Calu3 (cell line): Measurements from ENCODE around the gene COL7A1. TPM values are rescaled to one million over a fixed set of nuclear protein-coding genes. Genes with fewer than 3 reads are reported as not detected.

Experiments used
- BruUV-seq: library from RNA; stranded (reverse); fragments of 400-500 nt; replicated peaks from 2 replicates; lab custom pipeline; 2021; lab: Mats Ljungman, UMichigan
- CTCF ChIA-PET: fragments of 300-600 bp; sonication (Branson Sonifier 250); formaldehyde crosslinking; loops from one replicate; lab custom pipeline; 2022; ENCODE audit warnings: antibody characterized with exemption; lab: Charles Lee
- DNase-seq: peaks from one replicate; pipeline ENCODE4 v3.0.0; 2022
- H3K27ac Mint-ChIP-seq: one replicate; pipeline ENCODE4 v1.8.0; 2022; ENCODE audit warnings: mixed read lengths; ENCODE audit not compliant: unreplicated experiment
- H3K27me3 Mint-ChIP-seq: one replicate; pipeline ENCODE4 v1.8.0; 2022; ENCODE audit warnings: mixed read lengths; ENCODE audit not compliant: unreplicated experiment
- H3K36me3 Mint-ChIP-seq: one replicate; pipeline ENCODE4 v1.8.0; 2022; ENCODE audit warnings: mild to moderate bottlenecking, moderate library complexity, mixed read lengths; ENCODE audit not compliant: insufficient read depth, unreplicated experiment
- H3K4me1 Mint-ChIP-seq: one replicate; pipeline ENCODE4 v1.8.0; 2022; ENCODE audit warnings: mild to moderate bottlenecking, low read depth, mixed read lengths; ENCODE audit not compliant: unreplicated experiment
- H3K4me3 Mint-ChIP-seq: one replicate; pipeline ENCODE4 v1.8.0; 2022; ENCODE audit warnings: mild to moderate bottlenecking, low read depth, moderate library complexity, mixed read lengths; ENCODE audit not compliant: unreplicated experiment
- H3K9me3 Mint-ChIP-seq: one replicate; pipeline ENCODE4 v1.8.0; 2022; ENCODE audit warnings: low read depth, mixed read lengths; ENCODE audit not compliant: unreplicated experiment
- intact Hi-C: fragments of 100-400 bp; cut with micrococcal nuclease; formaldehyde crosslinking; loops from one replicate; pipeline ENCODE4 v1.10.0; 2022; ENCODE audit not compliant: unreplicated experiment
- total RNA-seq: library from RNA; stranded (reverse); gene quantifications from 2 replicates; pipeline ENCODE4 v1.2.3, GENCODE V29; 2022
- TF ChIP-seq, protein P1 (sequence below): fragments of 200-600 bp; IDR thresholded peaks from one replicate; pipeline ENCODE4 v1.8.0; 2022; ENCODE audit warnings: antibody characterized with exemption; ENCODE audit not compliant: unreplicated experiment

COL7A1 gene
- total RNA-seq, 1 experiment from 2014 or later, result 13.9 TPM

DNA sequence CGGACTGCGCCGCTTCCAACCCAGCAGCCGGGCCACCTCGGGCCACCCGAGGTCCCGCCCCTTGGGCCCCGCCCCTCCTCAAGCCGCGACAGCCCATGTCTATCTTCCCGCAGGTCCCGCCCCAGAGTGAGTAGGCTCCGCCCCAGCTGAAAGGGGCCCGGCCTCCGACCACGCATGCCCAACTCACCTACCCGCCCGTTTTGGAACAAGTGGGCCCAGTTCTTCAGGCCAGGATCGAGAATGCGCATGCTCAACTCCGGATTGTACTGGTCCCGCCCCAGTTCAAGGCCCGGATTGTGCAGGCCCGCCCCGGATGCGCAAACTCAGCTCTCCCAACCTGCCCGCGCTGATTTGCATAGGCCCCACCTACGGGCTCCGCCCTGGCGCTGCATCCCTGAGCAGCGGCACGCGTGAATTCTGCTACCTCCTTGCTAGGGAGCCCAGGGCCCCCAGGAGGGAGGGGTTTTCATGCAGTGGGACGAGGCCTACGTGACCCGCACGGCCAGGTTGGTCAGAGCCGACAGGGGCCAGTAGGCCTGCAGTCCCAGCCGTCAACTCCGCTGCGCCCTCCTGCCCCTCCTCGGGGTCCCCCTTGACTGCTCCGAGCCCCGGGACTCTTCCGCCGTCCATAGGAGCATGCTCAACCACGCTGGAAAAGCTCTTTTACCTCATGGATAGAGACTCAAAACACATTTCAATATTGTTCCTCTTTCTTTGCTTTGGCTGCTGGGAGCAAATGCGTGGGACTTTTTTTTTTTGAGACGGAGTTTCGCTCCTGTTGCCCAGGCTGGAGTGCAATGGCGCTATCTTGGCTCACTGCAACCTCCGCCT is 38.1 kb downstream of the COL7A1 start, which contains the start of gene PFKFB4:
Gene PFKFB4, minus strand, starts transcription at position 8 of the 831 bp plus-strand sequence. CDS start 26 bp downstream, outside the sequence.
- Mint-ChIP-seq H3K9me3 (no peaks in the 10 kb centered on the region), H3K27ac (peak within 1 kb of the TSS; percentile 72), H3K27me3 (no peaks in the 10 kb centered on the region), H3K4me1 (peaks cover 22% of the 10 kb centered on the region), H3K36me3 (peaks cover 17% of the 10 kb centered on the region), H3K4me3 (peak within 1 kb of the TSS; percentile 84)
- CTCF ChIA-PET, result interaction anchor here (0.9 to 1.8 kb wide), 3 partner anchors 121 to 289 kb away, joined by 3 to 7 read pairs (median 6); no protein-coding TSS in a partner anchor
- peak; percentile 99 for DNase-seq
- no TSS peak for BruUV-seq
- TF ChIP-seq, protein P1, sequence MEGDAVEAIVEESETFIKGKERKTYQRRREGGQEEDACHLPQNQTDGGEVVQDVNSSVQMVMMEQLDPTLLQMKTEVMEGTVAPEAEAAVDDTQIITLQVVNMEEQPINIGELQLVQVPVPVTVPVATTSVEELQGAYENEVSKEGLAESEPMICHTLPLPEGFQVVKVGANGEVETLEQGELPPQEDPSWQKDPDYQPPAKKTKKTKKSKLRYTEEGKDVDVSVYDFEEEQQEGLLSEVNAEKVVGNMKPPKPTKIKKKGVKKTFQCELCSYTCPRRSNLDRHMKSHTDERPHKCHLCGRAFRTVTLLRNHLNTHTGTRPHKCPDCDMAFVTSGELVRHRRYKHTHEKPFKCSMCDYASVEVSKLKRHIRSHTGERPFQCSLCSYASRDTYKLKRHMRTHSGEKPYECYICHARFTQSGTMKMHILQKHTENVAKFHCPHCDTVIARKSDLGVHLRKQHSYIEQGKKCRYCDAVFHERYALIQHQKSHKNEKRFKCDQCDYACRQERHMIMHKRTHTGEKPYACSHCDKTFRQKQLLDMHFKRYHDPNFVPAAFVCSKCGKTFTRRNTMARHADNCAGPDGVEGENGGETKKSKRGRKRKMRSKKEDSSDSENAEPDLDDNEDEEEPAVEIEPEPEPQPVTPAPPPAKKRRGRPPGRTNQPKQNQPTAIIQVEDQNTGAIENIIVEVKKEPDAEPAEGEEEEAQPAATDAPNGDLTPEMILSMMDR, result no peak
- intact Hi-C loops, result no loop called here

- no peak for DNase-seq
- no TSS peak for BruUV-seq
- no peaks in the 10 kb centered on the region for H3K27me3 Mint-ChIP-seq
- peaks cover 22% of the 10 kb centered on the region for H3K4me1 Mint-ChIP-seq
- H3K36me3 Mint-ChIP-seq, result peaks cover 17% of the 10 kb centered on the region
- TF ChIP-seq, protein P1, result no peak
- peak overlapping the region; percentile 84 for H3K4me3 Mint-ChIP-seq
- CTCF ChIA-PET, result interaction anchor here (0.6 to 1.8 kb wide), 5 partner anchors 50 to 291 kb away, joined by 3 to 7 read pairs (median 5); no protein-coding TSS in a partner anchor
- no peaks in the 10 kb centered on the region for H3K9me3 Mint-ChIP-seq
- peak overlapping the region; percentile 72 for H3K27ac Mint-ChIP-seq
- intact Hi-C loops, result no loop called here
These were observed 39.0 kb downstream of the COL7A1 start for GRCh38 chr3:48555949-48556795.

- Mint-ChIP-seq H3K27me3 (no peaks in the 10 kb centered on the region), H3K27ac (no peak overlapping the region), H3K9me3 (no peaks in the 10 kb centered on the region), H3K4me1 (peaks cover 22% of the 10 kb centered on the region), H3K36me3 (peaks cover 17% of the 10 kb centered on the region), H3K4me3 (peak overlapping the region; percentile 84)
- DNase-seq, result no peak
- CTCF ChIA-PET, result interaction anchor here (0.6 to 1.8 kb wide), 3 partner anchors 49 to 292 kb away, joined by 4 to 7 read pairs (median 5); no protein-coding TSS in a partner anchor
- BruUV-seq, result no TSS peak
- intact Hi-C loops, result no loop called here
- TF ChIP-seq, protein P1, result no peak
These were observed 39.7 kb downstream of the COL7A1 start for GRCh38 chr3:48555231-48555948.
